GM18517 (cell line): ENCODE measurements around the gene ARHGAP23.

Source experiments
- ATAC-seq: cut with Tn5 transposase; IDR thresholded peaks from one replicate; pipeline ENCODE4 v1.9.1; 2021; ENCODE audit warnings: mild to moderate bottlenecking, moderate library complexity; ENCODE audit not compliant: unreplicated experiment

Gene ARHGAP23, protein sequence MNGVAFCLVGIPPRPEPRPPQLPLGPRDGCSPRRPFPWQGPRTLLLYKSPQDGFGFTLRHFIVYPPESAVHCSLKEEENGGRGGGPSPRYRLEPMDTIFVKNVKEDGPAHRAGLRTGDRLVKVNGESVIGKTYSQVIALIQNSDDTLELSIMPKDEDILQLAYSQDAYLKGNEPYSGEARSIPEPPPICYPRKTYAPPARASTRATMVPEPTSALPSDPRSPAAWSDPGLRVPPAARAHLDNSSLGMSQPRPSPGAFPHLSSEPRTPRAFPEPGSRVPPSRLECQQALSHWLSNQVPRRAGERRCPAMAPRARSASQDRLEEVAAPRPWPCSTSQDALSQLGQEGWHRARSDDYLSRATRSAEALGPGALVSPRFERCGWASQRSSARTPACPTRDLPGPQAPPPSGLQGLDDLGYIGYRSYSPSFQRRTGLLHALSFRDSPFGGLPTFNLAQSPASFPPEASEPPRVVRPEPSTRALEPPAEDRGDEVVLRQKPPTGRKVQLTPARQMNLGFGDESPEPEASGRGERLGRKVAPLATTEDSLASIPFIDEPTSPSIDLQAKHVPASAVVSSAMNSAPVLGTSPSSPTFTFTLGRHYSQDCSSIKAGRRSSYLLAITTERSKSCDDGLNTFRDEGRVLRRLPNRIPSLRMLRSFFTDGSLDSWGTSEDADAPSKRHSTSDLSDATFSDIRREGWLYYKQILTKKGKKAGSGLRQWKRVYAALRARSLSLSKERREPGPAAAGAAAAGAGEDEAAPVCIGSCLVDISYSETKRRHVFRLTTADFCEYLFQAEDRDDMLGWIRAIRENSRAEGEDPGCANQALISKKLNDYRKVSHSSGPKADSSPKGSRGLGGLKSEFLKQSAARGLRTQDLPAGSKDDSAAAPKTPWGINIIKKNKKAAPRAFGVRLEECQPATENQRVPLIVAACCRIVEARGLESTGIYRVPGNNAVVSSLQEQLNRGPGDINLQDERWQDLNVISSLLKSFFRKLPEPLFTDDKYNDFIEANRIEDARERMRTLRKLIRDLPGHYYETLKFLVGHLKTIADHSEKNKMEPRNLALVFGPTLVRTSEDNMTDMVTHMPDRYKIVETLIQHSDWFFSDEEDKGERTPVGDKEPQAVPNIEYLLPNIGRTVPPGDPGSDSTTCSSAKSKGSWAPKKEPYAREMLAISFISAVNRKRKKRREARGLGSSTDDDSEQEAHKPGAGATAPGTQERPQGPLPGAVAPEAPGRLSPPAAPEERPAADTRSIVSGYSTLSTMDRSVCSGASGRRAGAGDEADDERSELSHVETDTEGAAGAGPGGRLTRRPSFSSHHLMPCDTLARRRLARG (N-terminal part only)

DNA sequence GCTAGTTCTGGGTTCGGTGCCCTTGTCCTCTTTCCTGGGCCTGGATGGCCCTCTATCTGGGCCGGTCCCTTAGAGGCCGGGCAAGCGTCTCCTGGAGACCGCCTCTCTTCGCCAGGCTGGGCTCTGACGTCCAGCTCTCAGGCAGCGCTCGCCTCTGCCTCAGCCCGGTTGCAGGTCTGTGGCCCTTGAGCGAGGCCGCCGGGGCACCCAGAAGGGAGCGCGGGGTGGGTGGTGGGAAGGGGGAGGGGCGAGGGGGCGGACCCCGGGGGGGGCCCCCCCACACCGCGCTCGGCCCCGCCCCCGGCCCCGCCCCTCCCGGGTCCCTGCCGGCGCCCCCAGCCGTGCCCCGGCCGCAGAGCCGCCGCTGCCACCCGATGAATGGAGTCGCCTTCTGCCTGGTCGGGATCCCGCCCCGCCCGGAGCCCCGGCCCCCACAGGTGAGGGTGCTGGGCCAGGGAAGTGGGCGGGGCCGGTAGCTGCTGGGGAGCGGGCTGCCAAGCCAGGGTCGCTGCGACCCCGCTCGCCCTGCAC lies at the start of gene ARHGAP23:
Gene ARHGAP23, plus strand, starts transcription at position 353 of the 531 bp plus-strand sequence. Its CDS starts 22 bp downstream, at position 375.
- ATAC-seq, result no peak

DNA sequence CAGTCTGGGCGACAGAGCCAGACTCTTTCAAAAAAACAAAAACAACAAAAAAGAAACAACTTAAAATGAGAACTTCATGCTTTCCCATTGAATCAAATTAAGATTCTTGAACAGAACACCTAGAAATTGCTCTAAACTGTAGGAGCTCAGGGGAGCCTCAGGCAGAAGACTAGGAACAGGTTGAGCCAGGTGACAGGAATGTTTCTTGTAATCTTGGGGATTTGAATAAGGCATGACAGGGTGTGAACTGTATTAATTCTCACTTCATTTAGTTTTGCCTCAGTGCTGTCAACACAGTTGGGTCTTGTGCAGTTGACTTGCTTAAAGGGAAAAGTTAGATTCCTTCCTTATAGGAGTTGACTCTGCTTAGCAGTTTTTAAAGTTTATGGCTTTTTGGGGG lies 48.8 kb upstream of the ARHGAP23 start:
- no peak for ATAC-seq

DNA sequence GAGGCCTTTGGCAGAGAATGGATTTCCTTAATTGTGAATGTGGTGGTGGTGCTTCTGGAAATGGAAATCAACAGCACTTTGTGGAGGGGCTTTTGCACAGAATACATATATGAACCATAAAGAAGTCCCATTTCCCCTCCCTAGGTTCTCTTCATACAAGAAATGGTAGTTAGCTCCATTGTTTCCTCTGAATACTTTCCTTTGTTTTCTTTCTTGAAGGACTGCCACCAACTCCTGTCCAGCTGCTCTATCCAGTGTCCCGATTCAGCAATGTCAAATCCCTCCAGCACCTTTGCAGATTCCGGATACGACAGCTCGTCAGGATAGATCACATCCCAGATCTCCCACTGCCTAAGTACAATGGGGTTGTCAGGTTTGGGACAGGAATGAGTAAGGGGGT lies 33.2 kb upstream of the ARHGAP23 start:
- no peak for ATAC-seq

DNA sequence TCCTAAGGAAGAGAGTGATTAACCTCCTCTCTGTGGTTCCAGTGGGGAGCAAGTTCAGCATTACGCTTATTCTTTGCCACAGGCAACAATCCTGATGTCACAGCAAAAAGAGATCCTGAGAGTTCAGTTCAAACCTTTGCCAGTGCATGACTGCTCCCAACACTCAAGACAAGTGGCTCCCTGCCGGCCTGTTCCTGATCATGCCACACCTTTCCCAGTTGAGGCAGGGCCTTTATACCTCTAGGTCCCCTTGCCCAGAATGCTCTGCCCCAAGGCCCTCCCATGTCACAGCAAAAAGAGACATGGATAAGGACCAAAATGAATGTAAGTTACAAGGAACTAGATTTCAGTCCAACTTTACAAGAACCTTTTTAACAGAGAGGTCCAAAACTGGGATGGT lies 31.0 kb upstream of the ARHGAP23 start:
- ATAC-seq, result no peak

DNA sequence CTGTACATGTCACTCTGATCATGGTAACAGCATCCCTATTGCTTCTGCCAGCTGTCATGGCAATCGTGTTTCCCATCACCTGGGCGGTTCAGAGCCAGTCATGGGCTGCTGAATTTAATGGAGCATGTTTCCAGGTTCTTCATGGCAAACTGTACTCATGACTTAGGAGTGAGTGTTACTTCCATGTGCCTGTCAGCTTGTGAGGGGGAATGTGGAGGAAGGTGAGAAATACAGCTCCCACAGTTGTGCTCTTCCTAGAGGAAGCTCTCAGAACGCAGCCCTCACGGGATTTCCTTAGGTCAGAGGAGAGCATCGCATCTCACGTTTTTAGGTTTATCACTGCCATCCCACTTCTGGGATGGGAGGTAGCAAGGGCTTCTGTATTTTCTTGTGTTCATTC lies 28.0 kb upstream of the ARHGAP23 start:
- no peak for ATAC-seq

DNA sequence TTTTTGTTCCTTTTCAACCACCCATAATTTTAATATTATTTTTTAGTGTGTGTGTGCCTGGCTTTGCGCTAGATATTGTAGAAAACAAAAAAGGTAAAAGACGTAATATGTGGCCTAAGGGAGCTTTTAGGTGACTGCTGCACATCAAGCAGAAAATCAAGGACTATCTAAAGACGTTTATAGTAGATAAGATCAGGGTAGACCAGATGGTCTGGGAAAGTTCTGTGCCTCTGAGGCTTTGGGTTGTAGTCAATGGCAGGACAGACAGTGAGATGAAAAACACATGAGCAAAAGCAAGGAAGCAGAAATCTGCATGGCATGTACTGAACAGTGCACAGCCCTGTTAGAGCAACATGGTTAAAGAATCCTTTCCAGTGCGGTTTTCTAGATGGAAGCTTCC lies 26.8 kb upstream of the ARHGAP23 start:
- ATAC-seq, result no peak

DNA sequence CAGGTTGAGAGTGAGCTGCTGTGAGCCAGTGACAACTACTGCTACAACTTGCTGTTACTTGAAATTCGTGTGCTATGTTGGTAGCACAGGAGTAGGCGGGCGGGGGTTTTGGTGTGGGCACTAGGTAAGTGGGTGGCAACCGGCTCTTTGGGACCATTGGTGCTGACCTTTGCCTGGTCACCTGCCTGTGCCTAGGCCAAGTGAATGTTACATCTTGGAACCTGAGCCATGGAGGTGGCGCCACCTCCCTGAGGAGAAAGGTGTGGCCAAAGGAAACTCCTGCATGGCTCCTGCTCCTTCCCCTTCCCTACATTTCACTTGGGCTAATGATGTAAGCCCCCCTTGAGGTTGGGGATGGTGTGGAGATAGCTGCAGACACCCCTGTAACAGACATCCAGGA lies 25.4 kb upstream of the ARHGAP23 start:
- no peak for ATAC-seq

DNA sequence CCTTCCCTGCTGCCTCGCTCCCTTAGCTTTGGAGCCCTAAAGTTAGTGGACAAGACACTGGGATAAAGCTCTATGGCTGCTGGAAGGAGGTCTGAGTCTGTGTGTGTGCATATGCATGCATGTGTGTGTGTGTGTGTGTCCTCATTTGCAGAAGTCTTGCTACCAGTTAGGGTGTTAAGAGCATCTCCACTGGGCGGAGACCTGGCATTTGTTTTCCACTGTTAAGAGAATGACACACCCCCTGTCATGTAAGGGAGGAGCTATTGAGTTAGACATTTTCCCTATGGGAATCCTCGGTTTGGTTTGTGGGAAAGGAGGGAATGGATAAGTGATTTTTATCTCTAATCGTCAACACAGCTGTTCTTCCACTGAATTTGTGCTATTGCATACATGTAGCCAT lies 24.8 kb upstream of the ARHGAP23 start:
- ATAC-seq, result no peak

DNA sequence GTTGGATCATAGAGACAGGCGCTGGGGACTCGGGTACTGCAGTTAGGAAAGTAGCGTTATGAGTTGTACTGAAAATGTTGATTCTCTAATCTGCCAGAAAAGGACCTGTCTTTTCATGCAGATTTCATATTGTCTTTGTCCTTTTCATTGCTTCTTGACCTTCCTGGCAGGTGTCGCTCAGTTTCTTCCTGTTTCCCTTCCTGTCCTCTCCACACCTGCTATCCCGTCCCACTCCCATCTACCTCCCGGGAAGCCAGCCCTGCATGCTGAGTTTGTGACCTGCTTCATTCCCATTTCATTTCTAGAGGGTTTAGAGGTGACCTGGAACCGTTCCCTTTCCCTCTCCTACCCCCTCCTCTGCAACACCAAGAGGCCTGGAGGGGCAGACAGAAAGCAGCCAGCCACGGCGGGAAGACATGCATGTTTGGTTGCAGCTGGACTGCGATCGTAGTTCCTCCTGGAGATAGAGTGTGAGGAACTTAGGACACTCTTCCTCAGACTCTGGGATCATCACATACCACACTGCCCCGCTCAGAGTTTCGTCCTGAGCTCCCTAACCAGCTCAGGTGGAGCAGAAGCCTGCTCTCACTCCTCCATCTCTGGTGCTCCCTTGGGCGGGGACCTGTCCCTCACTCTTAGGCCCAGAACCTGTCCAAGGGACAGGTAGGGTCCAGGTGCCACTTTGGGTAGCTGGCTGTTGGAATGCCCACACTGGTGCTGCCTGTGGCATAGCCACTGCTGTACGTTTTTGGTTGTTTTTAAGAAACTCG lies 23.9 kb upstream of the ARHGAP23 start:
- no peak for ATAC-seq

DNA sequence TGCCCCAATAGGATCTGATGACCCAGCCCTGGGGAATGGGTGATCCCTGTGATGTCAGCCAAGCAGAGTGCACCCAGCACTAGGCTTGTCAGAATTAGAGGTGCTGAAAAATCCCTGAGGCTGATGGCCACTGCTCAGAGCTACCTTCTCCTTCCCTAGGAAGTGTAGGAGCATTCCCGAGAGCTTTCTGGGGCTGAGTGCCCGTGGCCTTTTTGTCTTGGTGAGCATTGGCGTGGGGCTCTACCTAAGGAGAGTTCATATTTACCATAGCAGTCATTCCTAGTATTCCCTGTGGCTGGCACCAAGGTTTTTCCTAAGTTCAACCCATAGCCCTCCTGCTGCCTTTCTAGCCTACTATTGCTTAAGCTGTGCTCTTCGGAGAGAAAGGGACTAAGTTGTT lies 22.6 kb upstream of the ARHGAP23 start:
- no peak for ATAC-seq

DNA sequence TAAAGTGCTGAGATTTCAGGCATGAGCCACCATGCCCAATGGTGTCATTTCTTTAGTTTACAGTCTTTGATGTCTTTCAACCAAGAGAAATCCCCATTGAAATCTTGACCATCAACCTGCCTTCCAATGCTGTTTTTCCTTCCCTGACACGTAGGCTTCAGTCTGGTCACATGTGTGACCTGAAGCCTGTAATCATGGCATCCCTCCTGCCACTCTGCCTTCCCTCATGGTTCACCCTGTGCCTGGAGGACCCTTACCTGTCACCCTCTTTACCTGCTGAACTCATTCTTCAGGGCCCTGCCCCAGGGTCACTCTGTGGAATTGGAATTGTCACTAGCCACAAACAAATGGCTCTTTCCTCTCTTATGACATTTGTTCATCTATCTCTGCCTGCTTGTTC lies 18.1 kb upstream of the ARHGAP23 start:
- no peak for ATAC-seq

DNA sequence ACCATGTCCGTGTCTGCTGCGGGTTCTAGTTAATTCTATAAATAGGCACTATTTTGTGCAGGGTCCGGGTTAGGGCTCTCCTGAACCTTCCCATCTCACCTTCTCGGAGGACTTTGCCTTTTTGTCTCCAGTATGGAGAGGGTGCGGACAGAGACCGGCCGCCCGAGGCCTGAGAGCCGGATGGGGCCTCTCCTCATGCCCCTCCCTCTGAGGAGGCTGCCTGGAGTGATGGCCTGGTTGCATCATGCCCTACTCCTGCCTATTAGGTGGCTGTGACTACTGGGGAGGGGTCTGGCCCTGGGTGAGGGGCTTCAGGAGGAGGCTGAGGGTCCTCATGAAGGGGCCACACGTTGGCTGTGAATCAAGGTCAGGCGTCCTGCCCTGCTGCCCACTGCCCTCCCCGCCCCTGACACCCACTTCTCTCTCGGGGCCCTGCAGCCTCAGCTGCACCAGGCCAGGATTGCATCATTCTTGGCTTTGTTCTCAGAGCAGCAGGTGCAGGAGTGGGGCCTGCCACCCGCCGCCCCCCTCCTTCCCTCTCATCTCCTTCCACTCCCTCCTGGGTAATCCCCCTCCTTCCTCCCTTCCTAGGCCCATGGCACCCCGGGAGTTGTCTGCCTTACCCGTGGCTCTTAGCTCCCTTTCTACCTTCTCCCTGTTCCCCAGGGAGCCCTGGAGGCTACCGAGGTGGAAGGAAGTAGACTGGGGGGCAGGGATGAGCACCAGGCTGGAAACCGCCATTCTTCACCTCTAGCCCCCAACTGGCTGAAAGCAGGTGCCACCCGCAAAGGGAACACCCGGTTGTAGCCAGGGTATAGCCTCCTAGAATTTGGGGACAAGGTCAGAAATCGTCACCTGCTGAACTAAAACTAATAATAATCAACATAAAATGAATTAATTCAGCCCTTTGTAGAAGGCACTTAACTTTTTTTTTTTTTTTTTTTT lies 12.7 kb upstream of the ARHGAP23 start:
- ATAC-seq, result no peak

DNA sequence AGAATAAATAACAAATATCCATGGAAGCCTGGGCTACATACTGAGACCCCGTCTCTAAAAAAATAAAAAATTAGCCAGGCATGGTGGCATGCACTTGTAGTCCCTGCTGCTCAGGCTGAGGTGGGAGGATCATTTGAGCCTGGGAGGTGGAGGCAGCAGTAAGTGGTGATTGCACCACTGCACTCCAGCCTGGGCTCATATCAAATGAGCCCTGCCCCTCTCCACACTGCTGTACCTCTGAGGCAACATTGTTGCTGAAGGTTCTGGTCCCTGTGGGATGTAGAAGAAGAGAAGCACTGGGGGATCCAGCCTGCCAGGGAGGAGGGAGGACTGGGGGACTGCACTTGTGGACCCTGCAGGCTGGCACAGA lies 11.4 kb upstream of the ARHGAP23 start:
- ATAC-seq, result no peak

DNA sequence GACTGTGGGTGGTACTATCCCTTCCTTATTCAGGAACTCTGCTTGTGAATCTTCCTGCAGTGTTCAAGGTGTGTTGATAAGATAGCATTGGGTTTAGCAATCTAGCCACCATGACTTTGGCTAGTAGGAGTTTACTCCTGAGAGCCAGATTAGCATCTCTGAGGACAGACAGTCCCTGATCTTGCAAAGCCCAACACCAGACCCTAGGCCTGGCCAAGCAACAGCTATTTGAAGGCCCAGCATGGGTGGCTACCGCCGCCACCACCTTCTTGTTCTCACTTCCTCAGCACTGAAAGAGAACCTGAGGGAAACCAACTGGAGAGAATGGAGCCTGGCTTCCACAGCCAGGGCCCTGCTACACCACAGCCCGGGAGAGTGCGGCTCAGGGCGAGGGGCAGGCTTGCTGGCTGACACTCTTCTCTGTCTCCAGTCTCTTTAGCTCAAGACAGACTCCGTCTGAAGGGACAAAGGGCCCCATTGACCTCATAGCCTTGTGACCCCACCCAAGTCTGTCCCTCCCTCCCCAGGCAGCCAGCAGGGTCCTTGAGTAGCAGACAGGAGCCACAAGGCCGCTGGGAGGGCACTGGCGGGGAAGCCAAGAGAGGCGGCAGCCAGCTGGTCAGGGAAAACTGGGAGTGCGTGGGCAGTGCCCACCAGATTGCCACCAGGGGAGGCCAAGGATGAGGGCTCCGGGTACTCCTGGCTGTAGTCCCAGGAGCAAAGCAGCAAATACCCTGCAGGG lies 10.9 kb upstream of the ARHGAP23 start:
- no peak for ATAC-seq

DNA sequence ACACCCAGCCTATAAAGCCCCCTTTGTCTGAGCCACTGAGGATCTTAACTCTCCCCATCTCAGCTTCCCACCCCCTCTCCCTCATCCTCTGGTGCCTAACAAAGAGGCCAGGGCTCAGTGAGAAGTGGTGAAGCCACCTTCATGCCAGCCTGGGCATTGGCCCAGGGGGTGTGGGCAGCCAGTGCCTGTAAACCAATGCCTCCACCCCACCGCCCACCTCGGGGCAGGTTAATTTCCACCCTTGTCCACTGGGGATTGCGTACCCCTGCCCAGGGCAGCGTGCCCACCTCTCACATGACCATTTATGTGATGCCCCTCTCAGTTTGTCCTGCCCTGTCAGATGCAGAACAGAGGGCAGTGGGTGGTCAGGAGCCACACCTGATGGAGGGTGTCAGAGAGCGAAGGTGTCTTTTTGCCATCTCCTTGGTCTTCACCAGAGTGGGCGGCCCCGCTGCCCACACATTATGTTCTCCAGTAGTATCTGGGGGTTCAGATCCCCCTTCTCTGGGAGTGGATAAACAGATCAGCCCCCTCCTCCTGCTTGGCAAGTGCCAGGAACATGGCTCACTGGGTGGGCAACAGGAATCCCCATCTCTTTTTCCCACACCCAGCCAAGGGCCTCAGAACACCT lies 10.1 kb upstream of the ARHGAP23 start:
- ATAC-seq, result no peak

DNA sequence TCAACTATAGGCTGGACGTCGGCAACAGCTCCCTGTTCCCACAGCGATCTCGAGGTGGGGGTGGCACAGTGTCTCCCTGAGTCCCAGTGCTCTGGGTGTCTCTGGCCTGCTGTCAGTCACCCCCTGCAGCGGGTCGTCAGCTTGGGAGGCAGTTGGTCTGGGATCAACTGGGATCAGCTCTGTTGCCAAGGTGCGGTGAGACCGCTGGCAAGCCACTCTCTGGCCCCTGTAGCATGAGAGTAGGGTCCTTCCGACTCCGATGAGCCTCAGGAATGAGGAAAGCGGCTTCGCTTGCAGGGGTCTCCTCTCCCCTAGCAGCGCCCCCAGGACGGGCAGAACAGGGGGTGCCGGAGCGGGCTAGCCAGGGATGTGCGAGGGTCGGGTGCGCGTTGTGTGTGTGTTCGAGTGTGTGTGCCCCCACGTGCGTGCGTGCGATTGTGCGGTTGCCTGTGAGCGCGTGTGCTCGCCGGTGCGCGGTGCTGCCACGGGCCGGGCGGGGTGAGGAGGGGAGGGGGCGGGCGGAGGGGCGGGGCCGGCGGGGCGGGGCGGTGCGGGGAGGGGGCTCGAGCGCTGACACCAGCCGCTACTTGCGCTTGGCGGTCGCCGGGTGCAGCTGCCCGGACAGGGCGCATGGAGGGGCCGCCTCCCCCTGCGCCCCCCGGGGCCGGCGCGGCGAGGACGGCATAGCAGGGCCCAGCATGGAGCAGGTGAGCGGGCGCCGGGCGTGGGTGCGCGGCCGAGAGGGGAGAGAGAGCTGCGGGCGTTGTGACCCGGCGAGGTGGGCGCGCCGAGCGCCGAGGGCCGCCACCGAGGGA lies 9.4 kb upstream of the ARHGAP23 start:
- ATAC-seq, result no peak

DNA sequence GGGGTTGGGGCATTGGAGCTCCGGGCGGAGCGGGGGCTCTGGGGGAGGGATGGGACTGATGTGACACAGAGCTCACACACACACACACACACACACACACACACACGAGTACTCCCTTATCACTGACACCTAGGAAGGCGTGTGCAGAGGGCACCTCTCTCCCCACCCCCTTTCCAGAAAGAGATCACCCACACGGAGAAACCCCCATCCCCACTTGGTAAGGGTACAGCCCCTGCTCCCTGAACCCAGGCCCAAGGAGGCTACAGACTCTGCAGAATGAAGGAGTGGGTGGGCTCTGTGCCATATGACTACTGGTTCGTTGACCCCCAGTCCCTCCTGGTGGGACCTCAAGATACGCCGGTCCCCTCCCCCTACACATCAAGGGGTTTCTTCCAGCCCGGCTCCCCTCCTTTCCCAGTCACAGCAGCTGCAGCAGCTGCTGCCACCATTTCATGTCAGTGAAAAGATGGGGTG lies 8.7 kb upstream of the ARHGAP23 start:
- ATAC-seq, result no peak
